NCI-H2227 (cell line): ENCODE data around the gene BNC2.

ENCODE experiments used
- DNase-seq: peaks from one replicate; lab custom pipeline; 2025; ENCODE audit not compliant: unreplicated experiment; lab: John Stamatoyannopoulos, UW

BNC2 gene

DNA sequence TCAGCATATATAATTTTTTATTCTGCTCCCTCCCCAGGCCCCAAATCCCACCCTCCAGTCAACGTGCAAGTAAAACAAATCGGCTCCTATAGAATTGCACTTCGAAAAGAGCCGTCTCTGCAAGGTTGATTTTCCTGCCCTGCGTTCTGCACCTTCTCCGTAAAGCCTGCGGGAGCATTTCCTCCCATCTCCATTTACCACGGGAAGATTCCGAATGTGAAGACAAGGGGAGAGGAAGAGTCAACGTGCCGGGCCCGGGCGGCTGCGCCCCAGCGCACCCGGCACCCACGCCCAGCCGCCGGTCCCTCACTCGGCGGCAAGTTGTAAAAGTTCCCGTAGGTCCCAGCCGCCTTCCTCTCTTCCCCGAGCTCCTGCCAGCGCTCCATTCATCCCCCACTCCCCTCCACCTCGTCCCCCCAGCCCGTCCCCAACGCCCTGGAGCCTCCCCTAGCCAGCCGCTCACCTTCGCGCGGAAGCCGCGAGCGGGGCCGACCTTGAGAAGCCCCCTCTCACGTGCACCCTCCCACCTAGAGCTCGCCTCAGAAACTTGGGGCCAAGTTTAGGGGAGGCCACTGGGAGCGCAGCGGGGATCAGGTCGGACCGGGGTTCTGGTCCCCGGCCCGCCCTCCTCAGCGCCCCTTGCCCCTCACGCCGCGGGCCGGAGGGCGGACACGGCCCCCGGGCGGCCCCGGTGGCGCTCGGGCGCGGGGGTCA, 431 bp downstream of the BNC2 start:
- no peak for DNase-seq

DNA sequence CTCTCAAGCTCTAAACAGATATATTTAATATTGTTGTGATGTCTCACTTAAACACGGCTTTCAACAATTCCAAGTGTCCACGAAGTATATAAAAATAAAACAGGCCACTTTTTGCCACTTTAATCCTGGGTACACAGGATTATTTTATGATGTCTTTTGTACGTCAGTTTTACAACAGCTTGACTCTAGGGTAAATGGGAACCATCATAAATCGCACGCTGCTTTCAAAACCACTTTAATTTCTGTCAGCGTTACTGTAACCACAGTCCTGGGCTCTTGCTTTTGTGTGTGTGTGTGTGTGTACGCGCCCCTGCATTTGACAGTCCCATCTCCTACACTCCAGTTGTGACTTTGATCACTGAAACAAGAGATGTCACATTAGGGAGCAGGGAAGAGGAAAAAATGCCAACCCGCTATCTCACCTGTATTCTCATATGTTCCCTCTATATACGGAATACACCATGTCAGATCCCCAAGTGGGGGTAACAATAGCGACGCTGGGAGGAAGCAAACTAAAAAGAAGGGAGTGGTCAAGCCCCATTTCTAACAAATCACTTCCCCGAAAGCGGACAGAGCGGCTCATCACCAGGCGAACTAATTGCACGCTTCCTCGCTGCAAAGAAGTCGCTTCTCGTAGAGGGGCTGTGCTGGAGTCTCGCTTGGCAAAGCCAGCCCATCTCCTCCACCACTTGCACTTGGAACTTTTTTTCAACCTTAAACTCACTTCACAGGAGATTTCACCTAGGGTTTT, 1.2 kb downstream of the BNC2 start:
- DNase-seq: peak; percentile 26

DNA sequence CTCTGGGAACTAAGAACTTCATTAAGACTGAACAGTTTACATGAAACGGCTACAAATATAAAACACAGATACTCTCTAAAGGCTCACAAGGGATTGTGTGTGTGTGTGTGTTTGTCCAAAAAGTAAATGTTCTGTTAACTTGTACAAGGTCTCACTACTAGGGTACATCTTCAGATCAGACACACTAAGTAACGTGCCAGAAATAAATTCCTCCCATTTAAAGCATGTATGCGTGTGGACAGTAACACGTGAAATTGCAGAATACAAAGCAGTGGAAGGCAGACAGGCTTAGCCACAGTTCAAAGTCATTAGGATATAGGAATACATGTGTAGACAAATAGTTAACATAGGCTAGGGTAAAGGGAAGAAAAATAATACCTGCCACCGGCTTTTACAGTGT, 1.8 kb downstream of the BNC2 start:
- DNase-seq: no peak

DNA sequence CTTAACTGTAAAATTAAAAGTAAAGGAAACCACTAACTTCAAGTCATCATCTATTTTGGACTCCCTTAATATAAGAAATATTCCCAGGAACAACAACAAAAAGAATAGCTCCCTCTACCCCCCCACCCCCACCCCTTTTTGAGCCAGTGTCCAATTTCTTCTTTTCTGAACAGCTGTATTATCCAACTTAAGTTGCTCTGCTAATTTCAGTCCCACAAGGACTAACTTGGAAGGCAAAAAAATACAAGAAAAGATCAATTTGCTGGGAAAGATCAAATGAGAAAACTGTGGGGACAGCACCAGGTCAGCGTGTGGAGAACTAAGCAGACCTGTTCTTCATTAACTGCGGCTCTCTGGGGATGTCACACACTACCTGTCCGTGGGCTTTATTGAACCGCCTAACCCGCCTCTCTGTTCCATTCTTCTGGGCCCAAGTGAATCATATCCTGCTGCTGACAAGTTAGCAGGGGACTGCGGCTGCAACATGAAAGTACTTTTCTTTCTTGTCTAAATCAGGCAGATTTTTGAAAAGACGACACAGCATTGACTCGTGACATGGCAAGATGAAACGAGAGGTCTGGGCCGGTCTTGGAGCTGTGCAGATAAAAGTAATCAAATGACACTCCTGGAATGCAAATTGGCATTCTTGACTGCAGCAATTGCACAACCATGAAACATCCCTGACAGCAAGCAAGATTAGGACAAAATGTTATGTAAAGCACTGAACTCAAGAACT, 2.7 kb downstream of the BNC2 start:
- no peak for DNase-seq

DNA sequence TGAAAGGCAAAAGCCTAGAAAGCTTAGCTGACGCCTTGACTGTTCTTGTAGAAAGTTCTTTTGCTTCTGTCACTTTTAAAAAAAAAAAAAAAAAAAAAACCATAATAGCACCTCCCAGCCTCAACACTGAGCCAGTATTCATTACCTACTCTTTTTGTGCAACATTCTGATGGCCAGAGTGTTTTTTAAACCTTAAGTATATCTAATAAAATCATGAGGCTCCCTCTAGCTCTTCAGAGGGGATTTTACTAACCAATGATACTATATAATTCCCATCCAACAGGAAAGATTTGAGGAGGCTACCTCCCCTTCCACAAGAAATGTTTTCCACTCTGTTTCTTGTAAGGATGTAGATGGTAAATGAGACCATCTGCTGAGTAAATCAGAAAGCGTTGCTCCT, 3.9 kb downstream of the BNC2 start:
- no peak for DNase-seq

DNA sequence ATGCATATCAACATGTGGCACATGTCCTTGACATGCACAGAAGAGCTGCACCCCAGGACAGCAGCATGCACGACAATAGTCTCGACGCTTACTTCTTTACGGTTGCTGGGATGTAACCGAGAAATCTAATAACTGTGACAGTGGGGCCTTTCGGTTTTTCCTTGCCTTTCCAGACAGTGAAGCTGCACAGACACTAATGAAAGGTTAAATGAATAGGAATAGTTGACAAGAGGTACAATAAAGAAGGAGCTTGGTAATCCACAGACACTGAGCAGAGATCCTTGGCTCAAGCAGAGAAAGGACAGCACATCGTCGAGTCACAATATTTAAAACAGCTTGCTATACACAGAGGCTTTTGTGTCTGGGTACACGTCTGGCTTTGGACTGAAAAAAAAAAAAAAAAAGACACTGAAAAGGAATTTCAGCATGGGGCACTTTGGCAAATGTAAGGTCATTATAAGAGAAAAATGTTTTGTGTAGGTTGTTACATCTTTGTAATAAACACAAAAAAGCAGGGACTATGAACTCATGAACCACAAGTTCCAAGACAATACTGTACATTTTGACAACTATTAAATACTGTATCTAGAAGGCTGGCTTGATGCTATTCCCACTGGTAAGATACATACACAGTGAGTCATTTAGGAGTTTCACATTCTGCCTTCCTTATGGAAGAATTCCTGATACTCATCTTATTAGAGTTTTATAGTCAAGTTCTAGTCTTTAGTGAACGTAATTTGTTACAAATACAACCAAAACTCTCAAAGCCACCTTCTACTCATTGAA, 5.6 kb downstream of the BNC2 start:
- no peak for DNase-seq

DNA sequence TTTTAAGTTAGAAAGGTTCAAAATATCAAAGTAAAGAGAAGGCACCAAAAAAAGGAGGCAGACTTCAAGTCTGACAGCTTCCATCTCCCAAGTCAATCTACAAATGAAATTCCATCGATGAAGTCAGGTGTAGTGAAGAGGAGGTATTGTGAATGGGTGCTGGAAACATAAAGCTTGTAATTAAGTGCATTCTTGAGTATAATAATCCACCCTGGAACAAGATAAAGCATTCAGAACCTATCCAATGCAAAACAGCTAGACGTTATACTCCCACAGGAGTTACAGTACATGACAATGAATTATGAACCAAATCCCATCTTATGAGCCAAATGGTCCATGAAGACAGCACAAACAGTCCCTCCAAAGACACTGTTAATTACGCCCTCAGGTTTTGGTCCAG, 22.3 kb downstream of the BNC2 start:
- DNase-seq: no peak

DNA sequence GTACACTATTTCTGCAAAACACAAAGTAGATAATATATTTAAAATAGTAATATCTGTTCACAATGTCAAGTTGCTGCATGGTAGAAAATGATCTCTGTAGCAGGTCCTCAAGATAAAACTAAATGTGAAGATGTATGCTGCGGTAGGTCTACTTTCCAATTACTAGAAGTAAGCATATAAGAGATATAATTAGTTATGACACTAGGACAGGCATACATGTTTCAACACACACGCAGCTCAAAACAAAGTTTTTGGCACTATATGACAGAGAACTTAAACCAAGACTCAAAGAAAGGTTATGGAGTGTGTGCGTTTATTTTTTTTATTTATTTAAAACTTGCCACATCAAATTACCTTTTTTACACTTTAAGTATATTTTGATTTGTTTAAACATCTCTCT, 23.5 kb downstream of the BNC2 start:
- DNase-seq: no peak

DNA sequence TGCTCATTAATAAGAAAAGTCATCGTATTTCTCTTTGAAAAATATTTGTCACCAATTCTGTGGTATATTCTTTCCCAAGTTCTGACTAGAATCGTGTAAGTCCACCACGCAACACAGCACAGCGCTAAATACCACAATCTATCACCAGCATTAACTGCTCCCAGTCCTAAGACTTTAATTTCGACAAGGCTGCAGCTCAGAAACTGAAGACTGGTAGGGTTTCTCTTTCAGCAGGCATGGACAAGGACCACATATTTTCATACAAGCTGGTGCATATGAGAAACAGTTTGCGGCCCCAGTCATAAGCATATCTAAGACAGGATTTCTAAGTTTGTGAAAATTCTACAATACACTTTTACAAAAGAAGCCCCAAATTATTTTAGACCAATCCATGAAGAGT, 24.1 kb downstream of the BNC2 start:
- DNase-seq: no peak

DNA sequence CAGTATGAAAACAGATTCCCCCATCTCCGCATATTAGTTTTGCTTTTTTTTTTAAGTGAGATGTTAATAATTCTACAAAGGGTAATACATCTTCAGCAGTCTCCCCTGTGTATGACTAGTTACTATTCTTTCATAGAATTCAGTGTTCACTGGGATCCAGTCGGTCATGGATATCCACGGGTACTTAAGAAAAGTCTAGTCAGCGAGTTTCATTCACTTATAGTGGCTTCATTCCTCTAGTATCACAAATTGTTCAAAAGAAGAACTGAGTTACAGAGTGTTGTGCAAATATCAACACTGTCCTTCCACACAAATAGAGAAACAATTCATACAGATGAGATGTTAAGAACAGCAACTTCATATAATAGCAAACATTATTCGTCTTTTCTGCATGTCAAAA, 35.7 kb downstream of the BNC2 start:
- no peak for DNase-seq

DNA sequence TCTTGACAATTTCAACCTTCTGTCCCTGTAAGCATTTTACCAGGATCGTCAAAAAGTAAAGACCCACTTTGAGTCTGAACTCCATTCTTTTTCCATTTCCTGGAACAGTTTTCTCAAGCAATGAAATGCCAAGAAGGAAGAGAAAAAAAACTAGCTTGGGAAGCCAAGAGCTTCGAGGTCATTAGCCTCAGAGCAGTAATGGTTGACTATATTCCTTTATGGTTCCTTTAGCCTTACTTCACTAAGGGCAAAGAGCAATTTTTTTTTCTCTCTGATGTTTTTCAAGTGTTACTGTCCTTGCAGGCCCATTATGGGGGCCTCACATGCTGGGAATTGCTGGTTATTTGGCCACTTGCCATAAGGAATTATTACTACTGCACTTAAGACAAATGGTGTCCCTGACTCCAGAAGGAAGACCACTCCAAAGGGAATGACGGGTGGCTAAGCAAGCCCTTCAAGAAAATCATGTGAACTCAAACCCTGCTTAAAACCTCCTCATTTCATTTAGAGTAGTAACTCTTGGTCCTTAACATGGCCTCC, 37.1 kb downstream of the BNC2 start:
- peak; percentile 34 for DNase-seq

DNA sequence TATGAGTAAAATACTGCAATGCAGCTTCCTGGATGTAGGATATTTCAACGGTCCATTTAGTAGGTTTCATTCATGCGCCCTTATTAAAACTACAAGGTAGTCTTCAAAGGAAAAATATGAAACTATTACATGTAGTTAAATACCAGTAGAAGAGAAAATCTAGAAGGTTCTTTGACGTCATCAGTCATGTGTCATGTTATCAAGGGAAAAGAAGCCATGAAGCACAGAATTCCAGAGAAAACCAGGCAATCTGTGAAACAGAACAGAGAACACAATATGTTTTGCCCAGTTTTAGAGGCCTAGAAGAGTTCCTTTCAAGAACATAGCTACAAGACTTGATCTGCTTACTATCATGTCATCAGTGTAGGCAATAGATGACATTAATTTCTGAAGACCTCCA, 38.4 kb downstream of the BNC2 start:
- no peak for DNase-seq

DNA sequence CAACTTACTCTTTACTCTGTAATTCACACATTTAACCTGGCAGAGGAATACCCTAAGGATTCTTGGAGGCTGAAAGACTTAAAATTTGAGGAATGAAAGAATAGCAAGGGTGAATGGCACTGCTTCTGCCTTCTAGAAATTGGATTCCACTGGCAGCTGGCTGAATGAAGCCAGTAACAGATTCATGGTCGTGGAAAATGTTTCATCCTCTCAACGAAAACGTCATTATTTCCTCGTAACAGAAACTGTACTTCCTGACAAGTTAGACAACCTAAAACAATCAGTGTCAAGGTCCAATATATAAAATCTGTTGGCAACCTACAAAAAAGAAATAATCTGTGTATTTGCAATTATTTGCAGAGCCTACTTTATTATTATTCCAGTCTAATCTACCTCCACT, 39.7 kb downstream of the BNC2 start:
- DNase-seq: no peak

DNA sequence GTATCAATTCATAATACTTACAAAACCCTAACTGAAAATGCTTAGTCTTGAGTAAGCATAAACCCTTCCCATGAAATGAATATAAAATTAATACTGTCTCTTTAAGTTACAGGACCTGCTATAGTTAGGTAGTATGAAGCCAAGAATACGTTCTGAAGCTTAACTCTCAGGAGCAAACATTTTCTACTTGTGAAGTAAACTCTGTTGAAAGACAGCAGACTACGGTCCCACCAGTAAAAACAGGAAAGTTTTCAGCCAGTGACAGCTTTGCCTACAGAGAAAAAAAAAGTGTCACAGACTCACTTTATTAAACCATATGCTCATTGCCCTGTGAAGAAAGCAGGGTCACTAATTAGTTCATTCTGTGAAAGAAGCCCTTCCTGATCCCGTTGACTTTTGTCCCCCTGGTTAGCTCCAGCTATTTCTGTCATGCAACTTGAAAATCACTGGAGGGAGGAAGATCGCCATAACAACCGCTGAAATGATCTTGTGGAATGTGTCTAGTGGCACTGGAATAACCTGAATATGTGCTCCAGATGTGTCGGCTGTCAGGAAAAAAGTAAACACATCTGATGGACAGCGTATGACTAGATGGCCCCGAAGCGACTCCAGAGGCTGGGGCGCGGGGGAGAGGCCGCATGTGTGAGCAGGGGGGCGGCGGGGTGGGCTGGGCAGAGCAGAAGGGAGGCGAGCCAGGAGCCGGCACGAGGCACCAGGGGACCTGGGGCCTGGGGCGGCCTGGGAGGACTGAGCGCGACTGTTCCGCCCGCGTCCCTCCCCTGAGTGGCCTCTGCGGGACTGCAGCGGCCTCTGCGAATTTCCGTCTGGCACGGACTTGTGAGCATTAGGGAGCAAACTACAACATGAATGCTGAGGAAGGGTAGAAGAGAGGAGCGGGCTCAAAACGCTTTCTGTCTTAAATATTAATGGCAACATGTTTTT, 41.9 kb downstream of the BNC2 start:
- peak; percentile 29 for DNase-seq

DNA sequence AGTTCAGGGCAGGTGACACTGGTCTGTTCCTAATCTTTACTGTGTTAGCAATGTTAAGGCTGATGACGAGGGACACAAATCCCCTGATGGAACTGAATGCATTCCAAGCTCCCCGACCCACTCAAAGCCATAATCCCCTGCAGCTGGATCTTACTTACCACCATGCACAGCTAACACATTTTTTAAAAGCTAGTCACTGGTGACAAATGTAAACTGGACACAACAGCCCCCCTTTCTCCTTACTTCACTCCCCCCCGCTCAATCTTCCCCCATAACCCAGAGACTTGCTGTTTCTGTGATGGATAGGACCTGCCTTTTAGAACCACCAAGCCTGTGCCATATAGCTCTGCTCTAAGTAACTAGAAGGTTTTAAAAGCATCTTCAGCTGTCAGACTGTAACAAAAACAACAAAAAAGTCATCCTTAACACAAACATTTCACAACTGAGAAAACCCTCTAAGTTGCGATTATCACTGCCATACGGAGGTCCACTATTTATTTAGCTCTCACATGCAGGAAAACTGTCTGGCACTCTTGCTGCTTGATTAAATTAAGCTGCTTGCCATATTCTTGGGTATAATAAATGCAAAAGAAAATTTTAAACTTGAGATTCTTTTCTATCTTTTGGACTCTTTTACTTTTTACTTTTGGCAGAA, 44.4 kb downstream of the BNC2 start:
- DNase-seq: no peak

DNA sequence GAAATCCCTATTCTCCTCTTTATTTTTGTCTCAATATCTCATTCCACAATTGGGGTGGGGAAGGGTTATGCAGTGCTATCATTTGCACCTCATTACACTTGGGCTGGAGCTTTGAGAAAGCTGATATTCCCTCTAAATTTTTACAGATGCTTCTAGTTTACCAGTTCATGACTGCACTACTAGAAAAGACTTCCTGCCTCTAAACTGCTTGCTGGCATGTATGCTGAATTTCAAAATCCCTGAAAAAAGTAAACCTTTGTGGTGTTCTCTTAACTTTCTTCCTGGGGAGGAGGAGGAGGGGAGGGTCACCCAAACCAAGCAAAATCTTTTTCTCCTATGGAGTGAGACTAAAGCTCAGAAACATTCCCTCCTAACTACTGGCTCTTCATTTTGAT, 45.1 kb downstream of the BNC2 start:
- no peak for DNase-seq

DNA sequence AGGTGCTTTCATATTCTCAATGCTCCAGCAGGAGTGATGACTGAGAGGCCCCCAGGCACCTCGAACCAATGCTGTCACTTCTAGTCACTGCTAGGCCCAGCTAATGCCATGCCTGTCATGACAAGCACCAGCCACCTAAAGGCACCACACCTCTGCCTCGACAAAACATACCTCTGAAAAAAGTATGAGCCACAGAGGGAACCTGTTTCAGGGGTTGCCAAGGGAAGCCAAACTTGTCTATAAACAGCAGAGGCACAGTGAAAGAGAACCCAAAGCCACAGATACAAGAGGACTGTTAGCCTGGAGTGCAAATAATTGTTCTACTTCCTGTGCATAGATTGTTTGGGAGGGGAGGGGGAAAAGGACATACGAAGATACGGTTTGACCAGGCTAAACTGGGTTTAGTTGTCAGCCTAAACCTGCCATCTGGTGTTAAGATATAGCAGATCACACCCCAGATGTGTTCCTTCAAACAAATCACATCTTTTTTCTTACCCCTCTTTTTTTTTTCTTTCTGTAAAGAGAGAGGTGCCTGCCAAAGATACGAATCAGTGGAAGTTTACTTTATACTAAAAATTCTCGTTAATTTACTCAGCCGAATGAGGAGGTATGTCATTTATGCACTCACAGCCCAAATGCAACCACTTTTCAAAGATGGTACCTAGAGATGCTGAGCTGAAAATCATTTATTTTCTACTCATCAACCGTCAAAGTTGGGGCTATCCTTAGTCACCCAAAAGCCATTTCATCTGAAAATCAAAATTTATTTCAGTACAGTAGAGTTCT, 45.7 kb downstream of the BNC2 start:
- DNase-seq: no peak

DNA sequence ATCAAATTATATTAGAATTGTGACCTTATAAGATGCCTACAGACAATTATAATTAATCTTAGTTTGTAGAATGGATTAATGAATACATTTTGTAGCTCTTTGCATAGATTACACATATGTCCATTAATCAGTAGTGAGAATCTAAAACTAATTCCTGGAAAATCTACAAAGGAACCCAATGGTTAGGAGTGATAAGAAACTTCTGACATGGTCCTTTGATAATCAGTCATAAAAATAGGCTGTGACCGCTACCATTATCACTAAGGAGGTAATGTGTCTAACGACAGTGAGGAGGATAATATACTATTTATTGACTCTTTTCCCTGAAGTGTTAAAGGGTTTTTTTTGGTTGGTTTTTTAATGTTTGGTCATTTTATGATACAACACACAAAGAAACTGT, 46.6 kb downstream of the BNC2 start:
- DNase-seq: no peak

DNA sequence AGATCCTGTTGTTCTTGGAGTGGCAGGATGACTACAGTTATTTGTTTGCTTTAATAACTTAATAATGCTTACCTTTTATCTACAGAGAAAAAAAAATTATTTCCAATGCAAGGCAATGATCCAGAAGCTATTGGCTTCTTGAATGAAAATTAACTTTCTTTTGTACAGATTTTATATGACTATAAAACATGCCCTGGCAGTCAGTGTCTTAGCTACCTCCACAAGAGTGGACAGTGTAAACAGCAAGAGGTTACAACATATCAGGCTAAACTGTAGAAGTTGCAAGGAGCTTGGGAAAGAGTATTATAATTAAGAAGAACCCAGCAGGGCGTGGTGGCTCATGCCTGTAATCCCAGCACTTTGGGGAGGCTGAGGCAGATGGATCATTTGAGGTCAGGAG, 49.1 kb downstream of the BNC2 start:
- no peak for DNase-seq
